Fibroblast of skin of left quadriceps (primary cell): ENCODE results near the gene C4B.
"Not testable (repeated sequence)": the region's sequence is repeated elsewhere in the genome, so short reads cannot be mapped to it uniquely, and the experiment has no call there.

Experiments
- DNase-seq, 2 experiments: peaks; one replicate each; pipeline ENCODE4 v3.0.0-alpha.2; 2013; ENCODE audit warnings: low read depth in 2 of 2

Gene C4B

GRCh38 chr6:32050562-32050961, 36.0 kb downstream of the C4B start:
- no peak for DNase-seq

DNA sequence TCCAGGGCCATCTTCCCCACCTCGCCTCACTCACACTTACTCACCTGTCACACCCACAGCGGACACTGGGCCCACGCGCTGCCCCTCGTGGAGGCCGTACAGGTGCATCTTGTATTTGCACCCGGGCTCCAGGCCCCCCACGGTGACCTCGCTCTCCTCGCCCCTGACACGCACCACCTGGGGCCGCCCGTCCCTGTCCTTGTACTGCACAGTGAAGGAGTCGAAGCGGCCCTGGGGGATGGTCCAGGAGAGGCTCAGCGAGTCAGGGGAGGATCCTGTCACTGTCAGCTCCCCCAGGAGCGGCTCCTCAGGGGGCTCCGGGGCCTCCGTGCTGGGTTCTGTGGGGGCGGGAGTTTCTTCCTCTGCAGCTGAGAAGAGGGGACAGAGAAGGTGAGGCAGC, 38.0 kb downstream of the C4B start:
- not testable (repeated sequence) for DNase-seq

- DNase-seq, result not testable (repeated sequence)
Observed at GRCh38 chr6:32053314-32053713, 38.7 kb downstream of the C4B start.

GRCh38 chr6:32055756-32056155, 41.2 kb downstream of the C4B start:
- DNase-seq, result not testable (repeated sequence)

- DNase-seq, result no peak
Observed at GRCh38 chr6:32056254-32056653, 41.7 kb downstream of the C4B start.

- DNase-seq, result no peak
Observed at GRCh38 chr6:32057966-32058365, 43.4 kb downstream of the C4B start.

GRCh38 chr6:32058511-32058963, 43.9 kb downstream of the C4B start:
- DNase-seq, result no peak

GRCh38 chr6:32060966-32061655, 46.5 kb downstream of the C4B start:
- no peak for DNase-seq

DNA sequence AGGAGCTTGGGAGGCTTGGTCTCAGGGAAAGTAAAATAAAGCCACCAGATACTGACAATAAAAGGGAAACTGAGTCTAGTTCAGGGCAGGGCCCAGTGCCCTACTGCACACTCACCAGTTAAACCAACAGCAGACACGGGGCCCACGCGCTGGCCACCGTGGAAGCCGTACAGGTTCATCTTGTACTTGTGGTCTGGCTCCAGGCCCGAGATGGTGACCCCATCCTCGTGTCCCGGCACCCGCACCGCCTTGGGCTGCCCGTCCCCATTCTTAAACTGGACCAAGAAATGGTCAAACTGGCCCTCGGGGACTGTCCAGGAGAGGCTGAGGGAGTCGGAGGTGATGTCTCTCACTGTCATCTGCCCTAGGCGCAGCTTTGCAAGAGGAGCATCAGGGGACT, 50.1 kb downstream of the C4B start:
- DNase-seq, result no peak

- DNase-seq, result not testable (repeated sequence)
Observed at GRCh38 chr6:32067521-32067920, 52.9 kb downstream of the C4B start.

DNA sequence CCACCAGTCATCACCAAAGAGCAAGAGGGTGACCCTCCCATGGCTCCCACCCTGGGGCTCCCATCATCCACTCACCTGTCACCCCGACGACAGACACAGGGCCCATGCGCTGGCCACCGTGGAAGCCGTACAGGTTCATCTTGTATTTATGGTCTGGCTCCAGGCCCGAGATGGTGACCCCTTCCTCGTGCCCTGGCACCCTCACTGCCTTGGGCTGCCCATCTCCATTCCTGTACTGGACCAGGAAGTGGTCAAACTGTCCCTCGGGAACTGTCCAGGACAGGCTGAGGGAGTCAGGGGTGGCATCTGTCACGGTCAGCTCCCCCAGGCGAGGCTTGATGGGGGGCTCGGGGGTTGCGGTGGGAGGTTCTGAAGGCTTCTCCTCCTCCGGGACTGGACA, 53.7 kb downstream of the C4B start:
- DNase-seq, result not testable (repeated sequence)

- DNase-seq, result no peak
Observed at GRCh38 chr6:32068867-32069266, 54.3 kb downstream of the C4B start.

GRCh38 chr6:32069460-32069859, 54.9 kb downstream of the C4B start:
- DNase-seq, result no peak

GRCh38 chr6:32069878-32070515, 55.4 kb downstream of the C4B start:
- DNase-seq, result no peak

- DNase-seq, result no peak
Observed at GRCh38 chr6:32070814-32071543, 56.4 kb downstream of the C4B start.

- DNase-seq, result no peak
Observed at GRCh38 chr6:32073101-32073500, 58.5 kb downstream of the C4B start.

DNA sequence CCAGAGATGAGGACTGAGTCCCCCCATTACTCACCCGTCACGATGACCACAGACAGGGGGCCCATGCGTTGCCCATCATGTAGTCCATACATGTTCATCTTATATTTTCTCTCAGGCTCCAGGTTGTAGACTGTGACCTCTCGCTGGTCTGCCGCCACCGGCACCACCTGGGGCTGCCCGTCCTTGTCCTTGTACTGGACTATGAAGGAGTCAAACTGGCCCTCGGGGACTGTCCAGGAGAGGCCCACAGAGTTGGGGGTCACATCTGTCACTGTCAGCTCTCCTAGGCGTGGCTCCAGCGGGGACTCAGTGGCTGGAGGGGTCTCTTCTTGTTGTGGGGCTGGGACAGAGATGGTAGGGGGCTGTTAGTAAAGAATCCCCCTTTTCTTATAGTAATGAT, 59.0 kb downstream of the C4B start:
- DNase-seq, result no peak

GRCh38 chr6:32074996-32075532, 60.5 kb downstream of the C4B start:
- peak; percentile 20 to 33 for DNase-seq

- no peak for DNase-seq
Observed at GRCh38 chr6:32075781-32076180, 61.2 kb downstream of the C4B start.

DNA sequence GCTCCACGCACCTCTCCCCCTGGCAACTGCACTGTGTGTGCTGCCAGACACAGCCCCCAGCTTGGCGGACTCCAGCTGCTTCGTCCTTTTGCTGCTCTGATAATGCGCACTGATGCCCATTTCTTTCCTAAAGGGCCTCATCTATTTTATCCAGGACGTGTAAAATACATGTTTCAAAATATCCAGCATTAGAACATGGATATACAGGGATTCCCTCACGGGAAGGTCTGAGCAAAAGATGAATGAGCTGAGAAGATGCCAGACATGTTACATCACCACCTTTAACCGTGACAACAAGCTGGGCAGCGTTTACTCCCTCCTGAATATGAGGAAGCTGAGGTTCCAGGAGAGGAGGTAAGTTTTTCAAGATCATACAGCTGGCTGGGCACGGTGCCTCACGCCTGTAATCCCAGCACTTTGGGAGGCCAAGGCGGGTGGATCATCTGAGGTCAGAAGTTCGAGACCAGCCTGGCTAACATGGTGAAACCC, 61.8 kb downstream of the C4B start:
- peak; percentile 65 to 71 for DNase-seq

- no peak for DNase-seq
Observed at GRCh38 chr6:32079566-32080290, 65.1 kb downstream of the C4B start.
